ENCODE results near the gene CAPN8. TPM values are rescaled to one million over a fixed set of nuclear protein-coding genes. Genes with fewer than 3 reads are reported as not detected.

Gene CAPN8
- total and polyA plus RNA-seq, 2 donors from 2014 or later: 0.84 to 56.1 TPM

GRCh38 chr1:223709598-223709997 lies 44.1 kb upstream of the CAPN8 start:
- peaks cover 0 to 25% (median 8%) of the 10 kb centered on the region in 3 donors for H3K4me1 ChIP-seq (ENCODE audit: control insufficient read depth in 2 of 3, insufficient read depth in 2 of 3, low read depth in 1 of 3, low read length in 3 of 3)
- H3K4me3 ChIP-seq (ENCODE audit: low read length in 3 of 3): no peak overlapping the region
- no peak for DNase-seq
- FAIRE-seq: no peak
- no peaks in the 10 kb centered on the region for H3K27me3 ChIP-seq (ENCODE audit: control insufficient read depth, insufficient read depth, low read length)
- peaks cover 0 to 1% (median 0%) of the 10 kb centered on the region in 3 donors for H3K36me3 ChIP-seq (ENCODE audit: control insufficient read depth in 2 of 3, insufficient read depth in 3 of 3, low read length in 3 of 3)
- H3K27ac ChIP-seq (ENCODE audit: low read depth in 2 of 2, low read length in 2 of 2): no peak overlapping the region
- TF ChIP-seq CTCF (IDR thresholded peaks at IDR 0.05; ENCODE audit: borderline replicate concordance, extremely low read depth, insufficient read depth): no peak
- no peak overlapping the region for H3K9ac ChIP-seq (ENCODE audit: low read length in 3 of 3)
- H3K9me3 ChIP-seq (ENCODE audit: control insufficient read depth in 2 of 3, insufficient read depth in 1 of 3, low read length in 3 of 3): no peaks in the 10 kb centered on the region
- intact Hi-C loops (cut with DNase I): no loop called here

GRCh38 chr1:223708651-223709268 lies 43.3 kb upstream of the CAPN8 start:
- Histone ChIP-seq H3K4me1 (ENCODE audit: control insufficient read depth in 2 of 3, insufficient read depth in 2 of 3, low read depth in 1 of 3, low read length in 3 of 3) (peaks cover 0 to 17% (median 3%) of the 10 kb centered on the region in 3 donors), H3K9me3 (ENCODE audit: control insufficient read depth in 2 of 3, insufficient read depth in 1 of 3, low read length in 3 of 3) (no peaks in the 10 kb centered on the region), H3K27ac (ENCODE audit: low read depth in 2 of 2, low read length in 2 of 2) (no peak overlapping the region), H3K27me3 (ENCODE audit: control insufficient read depth, insufficient read depth, low read length) (no peaks in the 10 kb centered on the region), H3K36me3 (ENCODE audit: control insufficient read depth in 2 of 3, insufficient read depth in 3 of 3, low read length in 3 of 3) (no peaks in the 10 kb centered on the region), H3K4me3 (ENCODE audit: low read length in 3 of 3) (no peak overlapping the region), H3K9ac (ENCODE audit: low read length in 3 of 3) (no peak overlapping the region)
- no peak for TF ChIP-seq CTCF (IDR thresholded peaks at IDR 0.05; ENCODE audit: borderline replicate concordance, extremely low read depth, insufficient read depth)
- intact Hi-C loops (cut with DNase I): no loop called here
- no peak for FAIRE-seq
- DNase-seq: peak in 1 of 5 donors; percentile 7

GRCh38 chr1:223708001-223708359 lies 42.5 kb upstream of the CAPN8 start:
- no peaks in the 10 kb centered on the region for H3K36me3 ChIP-seq (ENCODE audit: control insufficient read depth in 2 of 3, insufficient read depth in 3 of 3, low read length in 3 of 3)
- TF ChIP-seq CTCF (IDR thresholded peaks at IDR 0.05; ENCODE audit: borderline replicate concordance, extremely low read depth, insufficient read depth): peak; percentile 1
- FAIRE-seq (no peak), DNase-seq (peak in 2 of 5 donors; percentile 17 to 34)
- no peak overlapping the region for H3K9ac ChIP-seq (ENCODE audit: low read length in 3 of 3)
- H3K27ac ChIP-seq (ENCODE audit: low read depth in 2 of 2, low read length in 2 of 2): peak overlapping the region; percentile 61 to 68
- peaks cover 0 to 14% (median 3%) of the 10 kb centered on the region in 3 donors for H3K4me1 ChIP-seq (ENCODE audit: control insufficient read depth in 2 of 3, insufficient read depth in 2 of 3, low read depth in 1 of 3, low read length in 3 of 3)
- intact Hi-C loops (cut with DNase I): no loop called here
- no peak overlapping the region for H3K4me3 ChIP-seq (ENCODE audit: low read length in 3 of 3)
- H3K9me3 ChIP-seq (ENCODE audit: control insufficient read depth in 2 of 3, insufficient read depth in 1 of 3, low read length in 3 of 3): no peaks in the 10 kb centered on the region
- no peaks in the 10 kb centered on the region for H3K27me3 ChIP-seq (ENCODE audit: control insufficient read depth, insufficient read depth, low read length)
